ENCODE measurements around the gene PRLR.

Gene PRLR

GRCh38 chr5:35233121-35233520 lies 2.8 kb upstream of the PRLR start:
- DNase-seq = no peak

DNA sequence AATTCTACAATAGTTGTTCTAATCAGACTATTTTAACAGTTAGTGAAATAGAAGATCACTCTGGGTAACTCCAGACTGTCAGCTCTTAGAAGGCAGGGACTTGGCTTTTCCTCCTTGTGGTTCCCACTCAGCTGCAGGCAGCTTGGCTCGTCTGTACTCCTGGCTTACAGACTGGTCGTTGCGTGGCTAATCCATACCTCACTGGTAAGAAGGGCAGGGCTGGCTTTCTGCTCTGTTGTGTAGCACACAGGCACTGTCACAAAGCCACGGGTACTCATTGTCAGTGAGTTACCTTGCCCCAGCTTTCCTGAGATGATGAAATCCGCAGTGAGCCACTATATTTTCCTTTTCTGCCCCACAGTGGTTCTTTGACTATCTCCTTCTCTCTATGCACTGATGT lies 1.8 kb upstream of the PRLR start:
- no peak for DNase-seq

- DNase-seq = no peak
Measured at GRCh38 chr5:35229076-35230037, 930 bp downstream of the PRLR start.

GRCh38 chr5:35228310-35228709 lies 2.0 kb downstream of the PRLR start:
- DNase-seq = no peak

DNA sequence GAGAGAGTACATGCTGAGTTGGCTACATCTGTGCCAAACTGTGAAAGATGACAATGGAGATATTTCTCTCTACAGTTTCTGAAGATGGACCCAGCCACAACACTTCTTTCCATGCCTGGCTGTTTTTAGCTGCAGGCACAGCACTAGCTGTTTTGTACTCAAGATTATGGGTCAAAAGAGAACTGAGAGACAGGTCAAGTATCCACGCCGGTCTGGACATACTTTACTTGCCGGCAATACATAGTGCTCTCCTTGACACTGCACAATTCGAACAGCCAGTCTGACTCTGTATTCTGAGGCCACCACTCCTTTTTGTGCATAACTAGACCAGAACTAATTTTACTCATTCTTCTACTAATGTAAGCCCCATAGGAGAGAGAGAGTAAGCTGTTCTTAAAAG lies 2.6 kb downstream of the PRLR start:
- no peak for DNase-seq

GRCh38 chr5:35223787-35224395 lies 6.4 kb downstream of the PRLR start:
- no peak for DNase-seq

- DNase-seq = no peak
Measured at GRCh38 chr5:35220967-35221366, 9.3 kb downstream of the PRLR start.

GRCh38 chr5:35218981-35219380 lies 11.3 kb downstream of the PRLR start:
- no peak for DNase-seq

GRCh38 chr5:35214051-35214450 lies 16.2 kb downstream of the PRLR start:
- DNase-seq = no peak

- DNase-seq = no peak
Measured at GRCh38 chr5:35213608-35214007, 16.7 kb downstream of the PRLR start.

GRCh38 chr5:35212122-35212982 lies 17.9 kb downstream of the PRLR start:
- DNase-seq = no peak

- no peak for DNase-seq
Measured at GRCh38 chr5:35209862-35210261, 20.4 kb downstream of the PRLR start.

DNA sequence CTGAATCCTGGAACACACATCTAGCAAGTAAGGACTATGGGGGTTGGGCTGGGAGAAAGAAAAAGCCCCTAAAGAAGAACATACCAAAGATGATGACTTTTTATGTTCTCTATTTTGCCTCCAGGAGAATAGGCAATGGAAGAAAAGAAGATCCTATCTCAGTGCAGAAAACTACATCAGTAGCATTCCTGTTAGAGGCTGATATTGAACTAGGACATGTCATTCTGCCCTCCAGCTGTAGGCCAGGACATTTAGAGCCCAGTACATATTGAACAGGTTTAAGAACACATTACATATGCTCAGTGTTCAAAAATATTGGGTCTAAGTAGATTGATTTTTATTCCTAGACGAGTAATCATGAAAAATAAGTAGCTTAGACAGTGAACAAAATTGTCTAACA lies 24.7 kb downstream of the PRLR start:
- no peak for DNase-seq

GRCh38 chr5:35205186-35205585 lies 25.1 kb downstream of the PRLR start:
- no peak for DNase-seq

DNA sequence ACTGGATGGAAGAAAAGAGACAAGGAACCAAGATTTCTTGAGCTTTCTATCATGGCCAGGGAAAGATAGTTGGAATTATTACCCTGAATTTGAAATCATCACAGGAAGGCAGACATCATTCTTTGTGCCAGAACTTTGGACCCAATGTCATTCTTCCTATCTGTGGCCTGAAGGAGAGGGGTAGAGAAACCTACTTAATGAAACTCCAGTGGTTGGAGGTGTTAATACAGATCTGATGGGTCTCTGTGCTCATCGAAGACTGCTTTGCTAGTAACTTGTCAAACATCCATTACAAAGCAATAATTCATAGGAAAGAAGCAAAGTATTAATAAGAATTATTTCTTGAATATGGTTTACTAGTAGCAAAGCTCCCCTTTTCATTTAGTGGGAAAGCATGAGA lies 26.9 kb downstream of the PRLR start:
- DNase-seq = no peak

- no peak for DNase-seq
Measured at GRCh38 chr5:35202319-35203111, 27.8 kb downstream of the PRLR start.

DNA sequence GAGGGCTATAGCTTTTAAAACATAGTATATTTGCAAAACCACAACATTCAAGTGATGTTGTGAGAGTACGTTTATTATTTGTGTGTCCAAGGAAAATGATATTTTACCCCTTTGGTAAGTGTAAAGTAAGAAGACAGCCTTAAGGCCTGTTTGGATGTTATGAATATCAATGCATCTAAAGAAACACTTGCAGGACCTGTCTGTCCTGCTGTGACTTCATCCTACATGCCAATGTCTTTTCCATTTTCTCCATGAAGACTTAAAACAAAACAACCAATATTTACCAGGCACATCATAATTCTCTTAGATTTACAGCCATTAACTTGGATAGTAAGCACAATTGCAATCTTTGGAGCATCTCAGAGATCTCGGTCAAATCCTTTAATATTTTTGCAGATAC lies 29.0 kb downstream of the PRLR start:
- no peak for DNase-seq

- DNase-seq = no peak
Measured at GRCh38 chr5:35199886-35200285, 30.4 kb downstream of the PRLR start.

GRCh38 chr5:35198686-35199085 lies 31.6 kb downstream of the PRLR start:
- DNase-seq = no peak

GRCh38 chr5:35198075-35198474 lies 32.2 kb downstream of the PRLR start:
- no peak for DNase-seq

DNA sequence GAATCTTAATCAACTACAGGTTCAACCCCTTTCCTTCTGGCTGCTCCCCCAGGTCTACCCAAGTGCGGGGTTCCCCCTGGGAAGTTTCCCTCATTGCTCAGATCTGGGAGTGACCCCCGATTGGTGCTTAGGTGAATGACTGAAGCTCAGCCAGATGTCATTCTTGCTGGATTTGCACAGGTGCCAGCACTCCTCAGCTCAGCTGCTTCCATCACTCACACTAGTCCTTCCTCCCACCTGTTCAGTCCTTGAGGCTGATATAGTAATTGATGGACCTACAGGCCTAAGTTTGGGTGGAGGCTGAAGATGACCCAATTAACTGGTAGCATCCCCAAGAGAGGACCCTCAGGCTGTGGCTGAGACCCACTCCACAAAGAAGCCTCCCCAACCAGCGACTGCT lies 32.9 kb downstream of the PRLR start:
- DNase-seq = no peak

- DNase-seq = no peak
Measured at GRCh38 chr5:35195472-35195852, 34.8 kb downstream of the PRLR start.
